ENCODE measurements around the gene SEC16B.

The SEC16B gene

GRCh38 chr1:177965293-177965692, 4.6 kb downstream of the SEC16B start:
- TF ChIP-seq CREB1 (IDR thresholded peaks at IDR 0.05; ENCODE audit: low read depth) (no peak), TAF1 (IDR thresholded peaks at IDR 0.05; ENCODE audit: low read depth) (no peak), FOXM1 (IDR thresholded peaks at IDR 0.05; ENCODE audit: borderline replicate concordance, low read depth) (no peak), MAX (IDR thresholded peaks at IDR 0.05) (no peak), TEAD4 (IDR thresholded peaks at IDR 0.05) (no peak), YY1 (IDR thresholded peaks at IDR 0.05; ENCODE audit: low read depth) (no peak), ZBTB7A (IDR thresholded peaks at IDR 0.05; ENCODE audit: low read depth) (no peak), EP300 (IDR thresholded peaks at IDR 0.05; ENCODE audit: borderline replicate concordance) (no peak), RAD21 (IDR thresholded peaks at IDR 0.05; ENCODE audit: low read depth) (no peak), TCF12 (IDR thresholded peaks at IDR 0.05; ENCODE audit: low read depth) (no peak), EGR1 (IDR thresholded peaks at IDR 0.05) (no peak), CEBPB (IDR thresholded peaks at IDR 0.05) (no peak), NFIC (IDR thresholded peaks at IDR 0.05) (no peak), USF1 (IDR thresholded peaks at IDR 0.05) (no peak), REST (IDR thresholded peaks at IDR 0.05; ENCODE audit: low read depth) (no peak)

GRCh38 chr1:177964336-177964735, 5.5 kb downstream of the SEC16B start:
- no peak for TF ChIP-seq TEAD4 (IDR thresholded peaks at IDR 0.05)
- no peak for TF ChIP-seq EP300 (IDR thresholded peaks at IDR 0.05; ENCODE audit: borderline replicate concordance)
- no peak for TF ChIP-seq NFIC (IDR thresholded peaks at IDR 0.05)
- no peak for TF ChIP-seq YY1 (IDR thresholded peaks at IDR 0.05; ENCODE audit: low read depth)
- TF ChIP-seq CREB1 (IDR thresholded peaks at IDR 0.05; ENCODE audit: low read depth): no peak
- no peak for TF ChIP-seq EGR1 (IDR thresholded peaks at IDR 0.05)
- TF ChIP-seq TAF1 (IDR thresholded peaks at IDR 0.05; ENCODE audit: low read depth): no peak
- no peak for TF ChIP-seq RAD21 (IDR thresholded peaks at IDR 0.05; ENCODE audit: low read depth)
- TF ChIP-seq TCF12 (IDR thresholded peaks at IDR 0.05; ENCODE audit: low read depth): no peak
- no peak for TF ChIP-seq MAX (IDR thresholded peaks at IDR 0.05)
- TF ChIP-seq FOXM1 (IDR thresholded peaks at IDR 0.05; ENCODE audit: borderline replicate concordance, low read depth): no peak
- TF ChIP-seq CEBPB (IDR thresholded peaks at IDR 0.05): no peak
- no peak for TF ChIP-seq ZBTB7A (IDR thresholded peaks at IDR 0.05; ENCODE audit: low read depth)
- no peak for TF ChIP-seq USF1 (IDR thresholded peaks at IDR 0.05)
- TF ChIP-seq REST (IDR thresholded peaks at IDR 0.05; ENCODE audit: low read depth): no peak

GRCh38 chr1:177960939-177961622, 8.8 kb downstream of the SEC16B start:
- TF ChIP-seq RAD21 (IDR thresholded peaks at IDR 0.05; ENCODE audit: low read depth): no peak
- TF ChIP-seq REST (IDR thresholded peaks at IDR 0.05; ENCODE audit: low read depth): no peak
- TF ChIP-seq EGR1 (IDR thresholded peaks at IDR 0.05): no peak
- no peak for TF ChIP-seq NFIC (IDR thresholded peaks at IDR 0.05)

- TF ChIP-seq RAD21 (IDR thresholded peaks at IDR 0.05; ENCODE audit: low read depth): peak; percentile 49
- TF ChIP-seq USF1 (IDR thresholded peaks at IDR 0.05): no peak
These were observed 9.9 kb downstream of the SEC16B start for GRCh38 chr1:177959811-177960515.

Measured in Ishikawa (cell line).